ENCODE data around the gene SNRPA1.

Gene SNRPA1

GRCh38 chr15:101318147-101318819, 23.2 kb upstream of the SNRPA1 start:
- no peaks in the 10 kb centered on the region for H4K20me1 ChIP-seq (ENCODE audit: low read depth, low read length)
- H2AFZ ChIP-seq (ENCODE audit: low read depth, low read length, severe bottlenecking): no peak overlapping the region
- TF ChIP-seq EZH2phosphoT487 (conservative IDR thresholded peaks at IDR 0.05; ENCODE audit: low read length): no peak
- TF ChIP-seq, protein P1, sequence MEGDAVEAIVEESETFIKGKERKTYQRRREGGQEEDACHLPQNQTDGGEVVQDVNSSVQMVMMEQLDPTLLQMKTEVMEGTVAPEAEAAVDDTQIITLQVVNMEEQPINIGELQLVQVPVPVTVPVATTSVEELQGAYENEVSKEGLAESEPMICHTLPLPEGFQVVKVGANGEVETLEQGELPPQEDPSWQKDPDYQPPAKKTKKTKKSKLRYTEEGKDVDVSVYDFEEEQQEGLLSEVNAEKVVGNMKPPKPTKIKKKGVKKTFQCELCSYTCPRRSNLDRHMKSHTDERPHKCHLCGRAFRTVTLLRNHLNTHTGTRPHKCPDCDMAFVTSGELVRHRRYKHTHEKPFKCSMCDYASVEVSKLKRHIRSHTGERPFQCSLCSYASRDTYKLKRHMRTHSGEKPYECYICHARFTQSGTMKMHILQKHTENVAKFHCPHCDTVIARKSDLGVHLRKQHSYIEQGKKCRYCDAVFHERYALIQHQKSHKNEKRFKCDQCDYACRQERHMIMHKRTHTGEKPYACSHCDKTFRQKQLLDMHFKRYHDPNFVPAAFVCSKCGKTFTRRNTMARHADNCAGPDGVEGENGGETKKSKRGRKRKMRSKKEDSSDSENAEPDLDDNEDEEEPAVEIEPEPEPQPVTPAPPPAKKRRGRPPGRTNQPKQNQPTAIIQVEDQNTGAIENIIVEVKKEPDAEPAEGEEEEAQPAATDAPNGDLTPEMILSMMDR (IDR thresholded peaks at IDR 0.05; ENCODE audit: insufficient read depth, low read length, poor library complexity, severe bottlenecking): no peak
- no peak overlapping the region for H3K27ac ChIP-seq (ENCODE audit: low read depth, low read length)
- no peaks in the 10 kb centered on the region for H3F3A ChIP-seq (ENCODE audit: insufficient read depth)
- H3K4me3 ChIP-seq (ENCODE audit: insufficient read depth, low read length, poor library complexity, severe bottlenecking): no peak overlapping the region
- H3K9ac ChIP-seq (ENCODE audit: low read length): no peak overlapping the region
- no peaks in the 10 kb centered on the region for H3K9me2 ChIP-seq (replicated peaks; ENCODE audit: insufficient read depth, low read length)
- no peak overlapping the region for H3K4me2 ChIP-seq (ENCODE audit: low read depth, low read length, poor library complexity, severe bottlenecking)
- no peaks in the 10 kb centered on the region for H3K27me3 ChIP-seq (ENCODE audit: low read length)
- H3K36me3 ChIP-seq (ENCODE audit: low read length): no peaks in the 10 kb centered on the region
- no peaks in the 10 kb centered on the region for H3K9me3 ChIP-seq (ENCODE audit: insufficient read depth, low read length)
- H3K79me2 ChIP-seq (ENCODE audit: insufficient read depth, low read length): no peaks in the 10 kb centered on the region

- Histone ChIP-seq H4K20me1 (ENCODE audit: low read depth, low read length) (no peaks in the 10 kb centered on the region), H3K27me3 (ENCODE audit: low read length) (no peaks in the 10 kb centered on the region)
These were observed 22.4 kb upstream of the SNRPA1 start for GRCh38 chr15:101317336-101317872.

GRCh38 chr15:101316529-101316928, 21.5 kb upstream of the SNRPA1 start:
- Histone ChIP-seq H4K20me1 (ENCODE audit: low read depth, low read length) (no peaks in the 10 kb centered on the region), H3K9me2 (replicated peaks; ENCODE audit: insufficient read depth, low read length) (no peaks in the 10 kb centered on the region), H3K27ac (ENCODE audit: low read depth, low read length) (no peak overlapping the region), H3K27me3 (ENCODE audit: low read length) (no peaks in the 10 kb centered on the region), H2AFZ (ENCODE audit: low read depth, low read length, severe bottlenecking) (no peak overlapping the region), H3K4me2 (ENCODE audit: low read depth, low read length, poor library complexity, severe bottlenecking) (no peak overlapping the region), H3K9me3 (ENCODE audit: insufficient read depth, low read length) (no peaks in the 10 kb centered on the region), H3K4me3 (ENCODE audit: insufficient read depth, low read length, poor library complexity, severe bottlenecking) (no peak overlapping the region), H3K9ac (ENCODE audit: low read length) (no peak overlapping the region), H3K79me2 (ENCODE audit: insufficient read depth, low read length) (no peaks in the 10 kb centered on the region), H3K36me3 (ENCODE audit: low read length) (no peaks in the 10 kb centered on the region), H3F3A (ENCODE audit: insufficient read depth) (no peaks in the 10 kb centered on the region)
- TF ChIP-seq, protein P1 (IDR thresholded peaks at IDR 0.05; ENCODE audit: insufficient read depth, low read length, poor library complexity, severe bottlenecking): no peak
- no peak for TF ChIP-seq EZH2phosphoT487 (conservative IDR thresholded peaks at IDR 0.05; ENCODE audit: low read length)

More at GRCh38 chr15:101317336-101317872, 22.4 kb upstream of the SNRPA1 start:
- H3K79me2 ChIP-seq (ENCODE audit: insufficient read depth, low read length): no peaks in the 10 kb centered on the region
- TF ChIP-seq, protein P1 (IDR thresholded peaks at IDR 0.05; ENCODE audit: insufficient read depth, low read length, poor library complexity, severe bottlenecking): no peak
- TF ChIP-seq EZH2phosphoT487 (conservative IDR thresholded peaks at IDR 0.05; ENCODE audit: low read length): no peak
- H3K4me2 ChIP-seq (ENCODE audit: low read depth, low read length, poor library complexity, severe bottlenecking): no peak overlapping the region
- H2AFZ ChIP-seq (ENCODE audit: low read depth, low read length, severe bottlenecking): no peak overlapping the region
- H3K4me3 ChIP-seq (ENCODE audit: insufficient read depth, low read length, poor library complexity, severe bottlenecking): no peak overlapping the region
- no peaks in the 10 kb centered on the region for H3F3A ChIP-seq (ENCODE audit: insufficient read depth)
- no peak overlapping the region for H3K9ac ChIP-seq (ENCODE audit: low read length)
- no peaks in the 10 kb centered on the region for H3K9me3 ChIP-seq (ENCODE audit: insufficient read depth, low read length)
- H3K9me2 ChIP-seq (replicated peaks; ENCODE audit: insufficient read depth, low read length): no peaks in the 10 kb centered on the region
- H3K36me3 ChIP-seq (ENCODE audit: low read length): no peaks in the 10 kb centered on the region
- H3K27ac ChIP-seq (ENCODE audit: low read depth, low read length): no peak overlapping the region
